OCI-LY1 (cell line): ENCODE results near the gene SPOPL.

Experiments used
- CTCF ChIP-seq: fragments of 200-600 bp; sonication (generic), shearing (Covaris generic); IDR thresholded peaks from 2 replicates; pipeline ENCODE4 v1.5.1; 2017; ENCODE audit warnings: mild to moderate bottlenecking, antibody characterized with exemption, low read length, moderate library complexity, mixed read lengths
- EZH2 ChIP-seq: fragments of 200-600 bp; sonication (generic), shearing (Covaris generic); IDR thresholded peaks from 2 replicates; pipeline ENCODE4 v1.8.0; 2017; ENCODE audit warnings: borderline replicate concordance, mixed run types, mild to moderate bottlenecking, antibody characterized with exemption, low read length, moderate library complexity, mixed read lengths

GRCh38 chr2:138521821-138522220 lies 20.3 kb downstream of the SPOPL start:
- TF ChIP-seq CTCF (no peak), EZH2 (no peak)
